GM18858 (cell line): Measurements from ENCODE around the gene RANBP17.
"Not testable (repeated sequence)": the region's sequence is repeated elsewhere in the genome, so short reads cannot be mapped to it uniquely, and the experiment has no call there.

ENCODE experiments used
- ATAC-seq: cut with Tn5 transposase; IDR thresholded peaks from one replicate; pipeline ENCODE4 v1.9.1; 2021; ENCODE audit not compliant: unreplicated experiment

RANBP17 gene

GRCh38 chr5:170937914-170938313 lies 76.1 kb downstream of the RANBP17 start:
- ATAC-seq, result no peak

- no peak for ATAC-seq
Observed at GRCh38 chr5:170939178-170939577, 77.4 kb downstream of the RANBP17 start.

- ATAC-seq, result no peak
Observed at GRCh38 chr5:170941788-170942187, 80.0 kb downstream of the RANBP17 start.

GRCh38 chr5:170945275-170945674 lies 83.5 kb downstream of the RANBP17 start:
- ATAC-seq, result no peak

- no peak for ATAC-seq
Observed at GRCh38 chr5:170960567-170960966, 98.7 kb downstream of the RANBP17 start.

- no peak for ATAC-seq
Observed at GRCh38 chr5:170963521-170963920, 101.7 kb downstream of the RANBP17 start.

GRCh38 chr5:170974461-170974860 lies 112.6 kb downstream of the RANBP17 start:
- no peak for ATAC-seq

- ATAC-seq, result not testable (repeated sequence)
Observed at GRCh38 chr5:170980261-170980660, 118.4 kb downstream of the RANBP17 start.

- no peak for ATAC-seq
Observed at GRCh38 chr5:170985486-170985885, 123.7 kb downstream of the RANBP17 start.

GRCh38 chr5:170986598-170986997 lies 124.8 kb downstream of the RANBP17 start:
- ATAC-seq, result no peak

- no peak for ATAC-seq
Observed at GRCh38 chr5:170993476-170993875, 131.7 kb downstream of the RANBP17 start.

- ATAC-seq, result no peak
Observed at GRCh38 chr5:171010086-171010485, 148.3 kb downstream of the RANBP17 start.

- ATAC-seq, result no peak
Observed at GRCh38 chr5:171010816-171011215, 149.0 kb downstream of the RANBP17 start.

GRCh38 chr5:171023508-171023907 lies 161.7 kb downstream of the RANBP17 start:
- ATAC-seq, result no peak

- no peak for ATAC-seq
Observed at GRCh38 chr5:171024084-171024483, 162.3 kb downstream of the RANBP17 start.

- ATAC-seq, result no peak
Observed at GRCh38 chr5:171029401-171029800, 167.6 kb downstream of the RANBP17 start.

GRCh38 chr5:171031977-171032376 lies 170.2 kb downstream of the RANBP17 start:
- ATAC-seq, result no peak

GRCh38 chr5:171032435-171032973 lies 170.7 kb downstream of the RANBP17 start:
- ATAC-seq, result no peak

GRCh38 chr5:171041893-171042292 lies 180.1 kb downstream of the RANBP17 start:
- not testable (repeated sequence) for ATAC-seq

- ATAC-seq, result no peak
Observed at GRCh38 chr5:171050916-171051315, 189.1 kb downstream of the RANBP17 start.

- no peak for ATAC-seq
Observed at GRCh38 chr5:171055875-171056454, 194.1 kb downstream of the RANBP17 start.

GRCh38 chr5:171067540-171068130 lies 205.8 kb downstream of the RANBP17 start:
- no peak for ATAC-seq

GRCh38 chr5:171074747-171075146 lies 212.9 kb downstream of the RANBP17 start:
- no peak for ATAC-seq
